CD4-positive, alpha-beta T cell treated with Interleukin-21 for 1 hour (primary cell): ENCODE data around the gene SPOCK1.

Experiments used
- DNase-seq: peaks from one replicate; pipeline ENCODE4 v3.0.0-alpha.2; 2020

The SPOCK1 gene

DNA sequence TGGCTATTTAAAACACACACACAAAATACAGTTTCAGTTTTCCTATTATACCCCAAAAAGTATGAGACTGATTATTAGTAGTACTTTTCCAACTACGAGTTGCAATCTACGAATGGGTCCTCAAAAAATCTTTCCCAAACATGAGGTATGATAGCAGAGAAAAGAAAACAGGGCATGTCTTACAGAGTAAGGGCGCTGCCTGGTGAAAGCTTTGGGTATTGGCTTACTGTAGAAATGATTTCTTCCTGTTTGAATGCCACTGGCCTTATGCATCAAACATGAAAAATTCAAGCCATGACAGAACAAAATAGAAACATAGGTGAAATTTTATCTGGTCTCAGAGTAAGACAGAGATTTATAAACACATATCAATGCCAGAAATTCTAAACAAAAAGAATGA lies 448.0 kb downstream of the SPOCK1 start:
- DNase-seq: no peak

DNA sequence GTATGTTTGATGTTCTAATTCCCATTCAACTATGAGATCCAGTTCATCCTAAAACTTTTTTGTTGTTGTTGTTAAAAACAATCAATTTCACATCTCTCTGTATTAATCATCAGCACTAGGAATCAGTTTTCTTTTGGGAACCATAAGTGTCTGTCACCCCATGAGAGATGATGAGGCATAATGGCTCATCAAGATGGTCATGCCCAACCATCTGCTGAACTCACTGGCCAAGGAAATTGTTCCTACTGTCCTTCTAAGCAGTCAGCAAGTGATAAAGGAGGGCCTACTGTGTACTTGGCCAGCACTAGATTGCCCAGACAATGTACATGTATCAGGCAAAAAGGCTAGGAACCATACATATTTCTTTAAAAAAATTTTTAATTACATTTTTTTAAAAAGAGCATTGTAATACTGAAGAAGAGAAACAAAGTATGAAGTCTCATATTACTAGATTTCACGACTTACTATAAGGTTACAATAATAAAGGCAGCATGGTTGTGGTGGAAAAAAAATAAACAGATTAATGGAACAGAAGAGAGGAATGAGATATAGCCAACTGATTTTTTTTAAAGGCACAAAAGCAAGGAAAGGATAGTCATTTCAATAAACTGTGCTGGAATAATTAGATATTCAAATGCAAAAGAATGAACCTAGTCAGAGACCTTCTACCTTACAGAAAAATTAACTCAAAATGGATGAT lies 458.3 kb downstream of the SPOCK1 start:
- DNase-seq: no peak

DNA sequence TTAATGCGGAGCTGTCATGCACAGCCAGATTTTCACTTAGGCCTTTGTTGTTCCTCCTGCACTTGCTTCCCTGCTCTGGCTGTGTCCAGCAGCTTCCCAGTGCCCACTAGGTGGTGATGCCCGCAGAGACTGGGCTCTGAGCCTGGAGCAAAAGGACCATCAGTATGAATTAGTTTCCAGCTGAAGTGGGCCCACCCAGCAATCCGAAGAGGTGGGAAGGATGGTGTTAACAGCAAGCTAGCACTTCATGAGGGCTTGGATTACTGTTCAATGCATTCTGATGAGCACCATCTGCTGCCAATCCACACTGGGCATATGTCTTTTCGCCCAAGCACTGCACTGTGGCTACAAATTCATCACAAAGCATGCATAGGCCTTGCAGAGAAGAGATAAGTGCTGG lies 459.1 kb downstream of the SPOCK1 start:
- DNase-seq: no peak

DNA sequence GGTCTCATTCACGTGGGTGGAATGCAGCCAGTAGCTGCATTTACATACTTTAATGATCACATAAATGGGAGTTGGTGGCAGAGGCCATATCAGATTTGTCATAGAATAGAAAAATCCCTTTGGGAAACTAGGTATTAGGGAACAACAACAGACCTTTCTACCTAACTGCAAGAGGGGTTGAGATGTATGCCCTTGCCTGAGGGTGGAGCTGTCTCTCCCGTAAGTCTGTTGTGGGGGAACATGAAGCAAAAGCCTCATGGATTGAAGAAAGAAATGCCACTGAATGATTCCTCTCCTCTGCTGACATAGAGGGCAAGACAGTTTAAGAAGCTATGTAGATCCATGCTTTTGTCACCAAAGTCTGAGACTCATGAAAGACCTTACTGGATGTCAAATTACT lies 461.3 kb downstream of the SPOCK1 start:
- no peak for DNase-seq

DNA sequence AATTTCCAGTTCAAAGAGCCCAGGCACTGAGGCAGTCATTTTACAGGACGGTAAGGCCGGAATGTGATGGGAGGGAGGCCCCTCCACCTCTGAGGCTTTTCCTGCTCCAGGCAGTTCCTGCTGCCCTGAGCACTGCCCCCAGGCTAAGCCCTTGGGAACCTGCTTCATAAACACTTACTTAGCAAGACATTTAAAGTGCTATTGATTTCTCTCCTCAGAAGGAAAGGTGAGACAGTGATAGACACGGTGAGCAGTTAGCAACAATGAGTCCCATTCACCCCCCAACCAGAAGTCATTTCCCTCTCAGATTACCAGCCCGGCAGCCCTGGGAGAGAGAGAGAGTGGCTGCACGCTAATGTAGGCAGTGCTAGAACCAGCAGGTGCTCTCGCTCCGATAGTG lies 462.5 kb downstream of the SPOCK1 start:
- no peak for DNase-seq

DNA sequence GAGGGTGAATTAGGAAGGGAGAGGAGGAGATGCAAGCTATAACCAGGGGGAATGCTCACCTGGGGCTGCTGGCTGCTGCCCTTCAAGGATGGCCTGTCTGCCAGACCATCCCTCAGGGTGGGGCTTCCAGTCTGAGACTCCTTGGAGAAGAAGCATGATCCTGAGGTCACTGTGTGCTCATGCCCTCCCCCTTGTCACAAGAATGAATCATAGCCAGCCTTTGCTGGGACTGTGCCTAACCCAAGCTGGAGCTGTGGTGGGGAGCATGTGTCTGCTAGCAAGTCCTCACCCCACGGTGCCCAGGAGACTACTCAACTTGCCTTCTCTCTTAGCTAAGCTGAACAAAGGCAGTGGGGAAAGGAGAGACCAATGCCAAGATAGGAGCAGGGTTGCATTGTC lies 463.6 kb downstream of the SPOCK1 start:
- no peak for DNase-seq

DNA sequence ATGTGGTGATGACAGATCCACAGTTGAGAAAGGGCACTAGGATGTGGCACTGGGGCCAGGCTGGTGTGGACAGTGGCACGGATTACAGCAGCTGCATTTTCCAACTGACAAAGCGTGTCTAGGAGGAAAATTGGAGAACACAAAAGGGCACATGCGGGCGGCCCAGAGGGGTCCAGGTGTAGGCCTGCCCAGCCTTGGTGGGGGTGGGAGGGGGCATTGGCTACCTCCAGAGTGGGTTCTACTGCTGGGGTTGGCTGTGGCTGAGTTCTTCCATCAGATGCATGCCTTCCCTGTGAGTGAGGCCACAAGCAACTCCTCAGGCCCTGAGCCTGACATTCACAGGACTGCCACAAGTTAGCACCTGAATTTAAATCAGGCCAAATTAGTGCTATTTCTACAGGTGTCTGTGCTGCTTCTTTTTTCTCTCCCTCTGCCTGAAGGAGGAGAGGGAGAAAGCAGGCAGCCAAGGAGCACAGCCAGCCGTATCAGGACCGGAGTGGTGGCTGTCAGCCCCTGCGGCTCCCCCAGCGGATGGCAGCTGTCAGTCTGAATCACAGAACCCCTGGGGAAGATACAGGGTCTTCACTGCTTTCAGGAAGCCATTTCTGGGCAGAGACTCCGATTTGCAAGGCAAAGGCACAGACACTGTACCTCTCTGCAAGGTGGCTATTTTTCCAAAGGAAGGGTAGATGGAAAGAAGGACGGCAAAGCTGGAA lies 464.2 kb downstream of the SPOCK1 start:
- no peak for DNase-seq

DNA sequence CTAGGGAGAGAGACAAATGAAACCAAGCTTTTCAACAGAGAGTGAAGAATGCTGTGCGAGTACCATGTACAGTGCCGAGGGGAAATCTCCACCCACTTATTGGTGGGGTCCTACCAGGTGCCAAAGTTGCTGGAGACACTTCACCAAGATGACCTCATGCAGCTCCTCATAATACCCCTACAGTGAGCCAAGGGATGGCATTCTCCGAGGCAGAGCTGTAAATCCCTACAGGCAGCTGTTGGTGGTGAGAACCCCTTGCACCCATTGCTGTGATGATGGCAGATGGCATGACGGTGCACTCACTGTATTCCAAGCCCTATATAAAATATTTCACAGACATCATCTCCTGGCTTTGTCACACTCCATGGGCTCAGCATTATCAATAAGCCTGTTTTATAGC lies 464.9 kb downstream of the SPOCK1 start:
- DNase-seq: no peak

DNA sequence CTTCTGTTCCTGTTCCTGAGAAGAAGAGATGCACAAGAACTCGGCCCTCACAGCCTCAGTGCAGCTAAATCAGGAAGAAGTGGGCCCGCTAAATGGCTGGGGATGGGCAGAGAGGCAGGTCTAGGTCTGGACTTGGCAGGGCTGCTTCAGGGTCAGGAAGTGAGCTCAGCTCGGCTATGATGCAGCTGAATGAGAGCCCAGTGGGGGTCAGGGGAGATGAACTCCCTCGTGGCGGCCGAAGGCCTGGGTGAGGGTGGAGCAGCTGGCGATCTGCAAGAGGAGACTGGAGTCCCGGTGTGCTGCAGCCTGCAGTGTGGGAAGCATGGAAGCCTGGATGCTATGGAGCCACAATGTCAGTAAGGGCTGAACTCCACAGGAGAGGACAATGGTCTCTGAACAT lies 466.2 kb downstream of the SPOCK1 start:
- DNase-seq: no peak

DNA sequence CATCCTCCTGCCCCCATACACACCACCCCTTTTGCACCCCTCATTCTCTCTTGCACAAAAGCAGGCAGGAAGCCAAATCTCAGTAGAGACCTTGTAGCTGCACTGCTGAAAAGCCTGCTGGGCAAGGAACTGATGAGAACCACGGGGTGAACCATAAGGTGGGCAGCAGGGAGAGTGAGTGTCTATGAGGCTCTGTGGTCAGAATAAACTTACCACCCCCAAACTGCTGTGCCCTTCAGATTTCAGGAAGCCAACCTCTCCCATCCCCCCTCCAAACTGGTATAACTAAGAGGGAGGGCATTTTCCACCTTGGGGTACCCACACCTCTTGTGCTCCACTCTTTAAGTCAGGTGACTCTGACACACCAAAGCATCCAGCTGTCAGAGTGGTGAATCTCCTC lies 471.4 kb downstream of the SPOCK1 start:
- no peak for DNase-seq

DNA sequence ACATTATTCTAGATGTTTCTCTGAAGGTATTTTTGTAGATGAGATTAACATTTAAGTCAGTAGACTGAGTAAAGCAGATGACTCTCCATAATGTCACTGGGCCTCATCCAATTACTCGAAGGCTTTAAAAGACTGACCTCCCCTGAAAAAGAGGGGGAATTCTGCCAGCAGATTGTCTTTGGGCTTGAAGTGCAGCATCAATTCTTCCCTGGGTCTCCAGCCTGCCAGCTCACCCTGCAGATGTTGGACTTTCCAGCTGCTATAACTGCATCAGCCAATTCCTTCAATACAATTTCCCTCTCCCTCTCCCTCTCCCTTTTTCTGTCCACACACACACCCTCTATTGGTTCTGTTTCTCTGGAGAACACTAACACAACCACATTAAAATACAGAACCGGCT lies 472.8 kb downstream of the SPOCK1 start:
- DNase-seq: no peak

DNA sequence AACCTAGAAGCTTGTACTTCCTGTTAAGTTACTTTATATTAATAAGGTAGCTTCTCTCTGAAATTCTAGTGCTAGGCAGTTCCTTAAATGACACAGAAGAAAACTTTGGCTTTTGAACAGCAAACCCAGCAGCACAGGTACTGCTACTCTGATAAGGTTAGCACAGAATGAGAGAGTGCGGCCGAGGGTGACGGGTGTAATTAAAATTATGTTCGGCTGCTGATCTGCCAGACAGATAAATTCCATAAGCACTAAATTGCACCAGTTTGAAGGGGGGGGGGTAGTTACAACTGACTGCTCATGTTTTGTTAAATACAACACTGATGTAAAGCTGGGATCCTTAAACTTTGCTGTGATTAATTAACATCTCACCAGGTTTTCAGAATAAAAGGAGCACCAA lies 475.1 kb downstream of the SPOCK1 start:
- DNase-seq: no peak

DNA sequence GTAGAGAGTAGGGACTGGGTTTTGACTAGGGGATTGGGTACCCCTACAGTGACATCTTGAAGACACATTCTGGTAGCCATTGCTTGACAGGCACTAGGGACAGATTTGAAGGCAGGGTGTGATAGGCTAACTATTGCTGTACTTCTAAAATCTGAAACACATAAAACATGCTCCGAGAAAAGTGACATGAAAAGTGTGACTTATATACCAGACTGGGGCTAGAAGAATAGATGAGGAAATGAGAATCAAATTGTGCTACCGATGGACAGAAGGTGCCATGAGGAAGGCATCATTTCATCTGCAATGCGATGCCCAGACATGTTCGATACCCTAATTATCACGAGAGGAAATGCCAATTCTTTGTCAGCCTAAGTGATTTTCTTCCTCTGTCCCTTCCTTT lies 475.8 kb downstream of the SPOCK1 start:
- no peak for DNase-seq

DNA sequence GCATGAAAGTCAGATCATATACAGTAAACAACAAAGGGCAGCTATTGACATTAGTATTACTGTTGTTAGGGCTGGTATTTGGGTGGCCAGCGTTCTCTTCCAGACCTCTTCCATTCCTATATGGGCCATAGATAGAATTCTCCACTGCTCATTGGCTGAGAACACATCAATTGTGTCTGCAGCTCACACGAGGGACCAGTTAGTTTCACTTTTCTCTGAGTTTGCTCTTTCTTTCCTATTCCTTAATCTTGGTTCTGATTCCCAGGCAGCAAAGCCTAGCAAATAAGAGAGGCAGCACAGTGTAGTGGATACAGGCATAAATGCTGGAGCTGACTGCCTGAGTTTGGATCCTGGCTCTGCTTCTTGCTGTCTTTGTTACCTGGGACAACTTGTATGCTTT lies 476.4 kb downstream of the SPOCK1 start:
- no peak for DNase-seq

DNA sequence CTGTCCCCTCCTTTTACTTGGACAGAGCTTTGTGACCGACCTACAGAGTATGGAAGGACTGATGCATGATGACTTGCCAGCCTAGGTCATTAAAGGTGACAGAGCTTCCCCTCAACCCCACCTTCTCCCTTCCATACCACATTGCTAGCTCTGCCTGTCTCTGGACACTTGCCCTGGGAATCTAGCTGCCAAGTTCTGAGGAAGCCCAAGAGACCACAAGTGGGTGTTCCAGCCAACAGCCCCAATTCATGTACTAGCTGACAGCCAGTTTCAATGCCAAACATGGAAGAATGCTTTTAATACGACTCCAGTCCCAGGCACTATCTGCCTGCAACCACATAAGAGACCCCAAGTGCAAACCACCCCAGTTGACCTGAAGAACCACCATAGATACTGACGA lies 477.1 kb downstream of the SPOCK1 start:
- no peak for DNase-seq

DNA sequence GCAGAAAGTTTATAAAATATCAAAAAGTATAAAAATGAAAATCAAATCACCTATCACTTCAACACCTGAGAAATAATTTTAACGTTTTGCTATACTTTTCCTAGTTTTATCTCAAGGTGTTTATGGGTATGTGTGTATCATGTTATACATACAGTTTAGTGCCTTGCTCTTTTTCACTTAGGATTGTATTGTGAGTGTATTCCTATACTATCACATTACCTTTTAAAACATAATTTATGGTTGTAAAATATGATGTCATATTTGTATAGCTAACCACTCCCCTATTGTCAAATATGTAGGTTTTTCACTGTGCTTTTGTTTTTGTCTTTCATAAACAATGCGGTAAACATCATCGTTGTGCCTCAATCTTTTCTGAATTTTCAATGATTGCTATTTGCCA lies 479.9 kb downstream of the SPOCK1 start:
- no peak for DNase-seq

DNA sequence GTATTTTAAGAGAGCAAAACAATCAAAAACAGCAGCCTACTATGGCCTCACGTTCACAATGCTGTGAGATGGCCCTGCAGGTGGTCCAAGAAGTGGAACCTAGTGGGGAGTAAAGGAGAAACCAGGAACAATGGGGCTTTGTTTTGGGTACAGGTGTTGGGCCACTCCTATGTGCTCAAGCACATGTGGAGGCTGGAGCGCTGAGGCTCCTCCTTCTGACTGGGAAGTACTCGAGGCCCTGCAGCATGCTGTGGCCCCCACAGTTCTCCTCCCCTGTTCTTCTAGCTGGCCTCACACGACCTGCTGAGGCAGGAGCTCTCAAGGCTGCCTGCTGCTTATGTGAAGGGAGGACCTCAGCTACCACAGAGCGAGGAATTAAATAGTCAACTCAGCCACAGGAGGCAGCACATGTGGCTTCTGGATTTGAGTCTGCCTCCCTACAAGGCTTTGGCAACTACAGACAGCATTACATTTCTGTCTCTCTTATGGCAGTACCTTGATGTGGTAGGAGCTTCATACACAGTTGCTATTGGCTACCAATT lies 482.3 kb downstream of the SPOCK1 start:
- no peak for DNase-seq

DNA sequence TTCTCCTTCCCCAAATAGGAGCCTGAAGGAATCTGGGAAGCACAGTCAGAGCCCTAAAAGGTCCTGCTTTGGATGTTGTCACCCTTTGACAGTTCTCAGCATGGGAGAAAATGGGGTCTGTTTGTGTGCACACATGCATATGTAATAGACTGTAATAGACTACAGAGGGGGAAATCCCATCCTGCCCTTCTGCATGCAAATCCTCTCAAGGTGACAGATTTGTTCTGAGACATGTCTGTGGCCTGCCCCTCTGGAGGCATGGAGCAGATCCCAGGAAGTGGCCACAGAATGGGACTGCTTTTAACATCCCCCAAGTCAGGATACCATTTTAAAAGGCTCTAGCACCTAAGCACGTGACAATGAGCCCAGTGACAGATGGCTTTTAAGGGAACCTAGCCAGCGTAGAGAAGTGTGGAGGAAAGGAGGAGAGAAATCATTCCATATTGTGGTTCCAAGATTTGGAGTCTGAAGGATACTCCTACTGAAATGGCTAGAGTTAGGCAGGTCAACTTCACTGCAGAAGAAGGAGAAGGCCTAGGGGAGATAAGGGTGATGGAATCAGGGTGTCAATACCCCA lies 483.5 kb downstream of the SPOCK1 start:
- DNase-seq: no peak

DNA sequence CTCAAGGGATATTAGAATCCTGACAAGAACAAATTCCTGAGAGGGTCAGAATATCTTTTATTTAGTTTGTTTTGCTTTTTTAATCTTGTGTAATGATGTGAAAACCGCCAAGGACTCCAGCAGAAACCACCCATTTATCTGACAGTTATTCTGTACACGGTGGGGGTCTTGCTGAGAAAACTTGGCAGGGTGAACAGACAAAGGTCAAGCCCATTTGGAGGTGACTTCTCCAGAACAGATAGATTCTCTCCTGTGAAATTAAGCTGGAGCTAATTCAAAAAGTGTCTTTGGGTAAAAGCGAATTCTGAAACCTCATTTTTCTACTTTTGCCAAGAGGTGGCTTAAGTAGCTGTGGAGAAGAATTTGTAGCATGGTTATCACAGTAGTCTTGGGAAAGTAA lies 484.4 kb downstream of the SPOCK1 start:
- DNase-seq: no peak

DNA sequence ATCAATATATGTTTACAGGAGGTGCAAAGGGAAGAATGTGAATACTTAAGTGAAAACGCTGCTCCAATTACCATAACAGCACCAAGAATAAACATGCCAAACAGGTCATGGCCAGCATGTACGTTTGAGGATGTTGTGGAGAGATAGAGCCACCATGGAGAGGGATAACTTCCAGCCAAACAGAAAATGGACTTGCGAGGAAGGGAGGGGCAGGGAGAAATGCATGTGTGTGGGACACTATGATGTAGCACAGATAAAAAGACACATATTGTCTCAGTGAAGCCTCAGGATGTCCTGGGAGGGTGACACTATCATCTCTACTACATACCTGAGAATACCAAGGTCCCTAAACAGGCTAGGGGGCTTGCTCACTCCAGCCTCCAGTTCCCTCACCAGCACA lies 488.9 kb downstream of the SPOCK1 start:
- DNase-seq: no peak

DNA sequence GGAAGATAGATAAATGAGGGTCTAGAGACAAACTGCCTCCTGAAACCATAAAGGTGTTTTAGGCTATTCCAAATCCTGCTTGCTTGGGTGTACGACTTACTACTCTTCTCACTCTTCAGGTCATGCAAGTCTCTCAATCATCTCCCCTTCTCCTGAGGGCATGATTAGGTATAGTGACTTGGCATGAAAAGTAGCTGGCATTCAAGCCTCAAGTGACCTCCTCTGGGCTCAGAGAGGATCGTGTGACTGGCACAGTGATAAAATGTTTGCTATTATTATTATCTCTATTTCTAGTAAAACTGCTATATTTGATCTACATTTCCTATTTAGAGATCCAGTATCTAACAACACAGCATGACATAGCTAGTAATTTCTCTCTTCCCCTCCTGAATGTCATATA lies 494.8 kb downstream of the SPOCK1 start:
- no peak for DNase-seq

DNA sequence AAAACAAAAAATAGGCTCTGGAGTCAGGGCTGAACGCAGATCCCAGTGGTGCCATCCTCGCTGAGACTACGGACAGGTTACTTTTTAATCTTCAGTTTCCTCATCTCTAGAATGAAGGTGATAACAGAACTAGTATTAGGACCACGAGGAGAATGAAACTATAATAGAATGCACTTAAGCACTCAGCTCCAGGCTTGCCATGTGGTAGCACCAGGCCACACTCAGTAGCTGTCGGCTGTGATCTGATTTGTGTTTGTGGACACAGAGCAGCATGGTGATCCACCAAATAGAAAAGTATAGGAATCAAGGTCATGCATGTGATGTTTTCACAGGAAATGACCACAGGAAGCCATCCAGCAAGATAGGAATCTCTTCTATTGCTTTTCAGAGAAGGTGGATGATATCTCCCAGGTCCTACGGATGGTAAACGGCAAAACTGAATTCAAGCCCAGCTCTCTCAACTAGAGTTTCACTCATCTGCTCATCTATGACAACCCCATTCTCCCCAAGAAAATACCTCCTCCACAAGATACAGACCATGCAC lies 498.0 kb downstream of the SPOCK1 start:
- DNase-seq: no peak

DNA sequence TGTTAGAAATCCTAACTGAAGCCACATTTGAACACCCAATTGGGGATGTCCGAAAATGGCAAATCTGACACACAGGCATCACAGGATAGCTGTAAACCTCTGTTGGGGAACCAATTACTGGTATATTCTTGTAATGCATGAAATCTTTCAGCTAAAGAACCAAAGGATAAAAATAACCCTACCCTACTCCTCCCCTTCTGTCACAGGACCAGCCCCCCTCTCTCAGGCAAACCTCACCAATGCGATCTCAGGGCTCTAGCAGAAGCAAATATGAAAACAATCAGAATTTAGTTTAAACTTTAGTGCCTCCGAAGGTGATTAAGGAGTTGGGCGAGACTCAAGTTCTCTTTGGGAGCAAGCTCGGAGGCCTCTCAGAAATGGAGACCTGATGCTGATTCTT lies 499.3 kb downstream of the SPOCK1 start:
- no peak for DNase-seq

DNA sequence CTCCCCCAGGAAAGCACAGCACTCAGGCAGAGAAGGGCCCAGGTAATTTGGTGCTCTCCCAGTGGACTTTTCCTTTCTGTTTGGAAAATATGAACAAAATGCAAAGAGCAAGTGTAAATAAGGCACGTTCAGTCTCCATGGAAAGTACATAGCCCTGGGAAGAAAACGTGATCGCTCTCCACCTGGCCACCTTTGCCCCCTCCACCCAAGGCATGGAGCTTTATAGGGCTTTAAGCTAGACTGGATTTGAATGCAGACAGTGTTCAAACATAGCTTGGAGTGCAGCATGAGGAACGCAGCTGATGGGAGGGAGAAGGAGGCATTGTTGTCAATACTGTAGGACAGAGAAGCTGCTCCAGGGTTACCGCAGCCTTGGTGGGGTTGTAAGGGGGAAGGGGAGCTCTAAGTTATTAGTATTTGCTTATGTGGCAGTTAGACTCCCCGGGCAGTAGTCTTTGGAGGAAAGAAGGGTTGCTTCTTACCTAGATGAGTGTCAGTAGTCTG lies 500.2 kb downstream of the SPOCK1 start:
- no peak for DNase-seq
